Parathyroid adenoma (tissue), 2 donors: ENCODE data around the gene RAB2B.
A peak's percentile ranks its signal among the peaks of the same experiment; 100 is the strongest.

ENCODE experiments used
- H2AFZ ChIP-seq: fragments of 300-600 bp; sonication (generic); one replicate; pipeline ENCODE4 v1.7.0; 2017; ENCODE audit warnings: antibody characterized with exemption, mild to moderate bottlenecking
- H3K27ac ChIP-seq: fragments of 300-600 bp; sonication (generic); one replicate; pipeline ENCODE4 v1.7.0; 2017
- H3K27me3 ChIP-seq: fragments of 300-600 bp; sonication (generic); one replicate; pipeline ENCODE4 v1.7.0; 2017; ENCODE audit warnings: low read length; ENCODE audit not compliant: control insufficient read depth, insufficient read depth
- H3K36me3 ChIP-seq: fragments of 300-600 bp; sonication (generic); one replicate; pipeline ENCODE4 v1.7.0; 2017; ENCODE audit warnings: low read length; ENCODE audit not compliant: control insufficient read depth, insufficient read depth
- H3K4me1 ChIP-seq: fragments of 300-600 bp; sonication (generic); one replicate; pipeline ENCODE4 v1.7.0; 2017; ENCODE audit warnings: control low read depth
- H3K4me2 ChIP-seq: fragments of 300-600 bp; sonication (generic); one replicate; pipeline ENCODE4 v1.7.0; 2017; ENCODE audit warnings: low read length
- H3K4me3 ChIP-seq: fragments of 300-600 bp; sonication (generic); one replicate; pipeline ENCODE4 v1.7.0; 2017; ENCODE audit warnings: low read depth, low read length
- H3K79me2 ChIP-seq: fragments of 300-600 bp; sonication (generic); one replicate; pipeline ENCODE4 v1.7.0; 2017; ENCODE audit warnings: control low read depth
- H3K9ac ChIP-seq: fragments of 300-600 bp; sonication (generic); one replicate; pipeline ENCODE4 v1.7.0; 2017; ENCODE audit warnings: mild to moderate bottlenecking
- H3K9me3 ChIP-seq: fragments of 300-600 bp; sonication (generic); one replicate; pipeline ENCODE4 v1.7.0; 2017; ENCODE audit warnings: low read length; ENCODE audit not compliant: control insufficient read depth
- TF ChIP-seq, protein P1 (sequence below): fragments of 300-600 bp; sonication (generic); IDR thresholded peaks from one replicate; pipeline ENCODE4 v1.7.0; 2017; ENCODE audit warnings: antibody characterized with exemption, mild to moderate bottlenecking
- donor health status: primary hyperparathyroidism.

RAB2B gene

DNA sequence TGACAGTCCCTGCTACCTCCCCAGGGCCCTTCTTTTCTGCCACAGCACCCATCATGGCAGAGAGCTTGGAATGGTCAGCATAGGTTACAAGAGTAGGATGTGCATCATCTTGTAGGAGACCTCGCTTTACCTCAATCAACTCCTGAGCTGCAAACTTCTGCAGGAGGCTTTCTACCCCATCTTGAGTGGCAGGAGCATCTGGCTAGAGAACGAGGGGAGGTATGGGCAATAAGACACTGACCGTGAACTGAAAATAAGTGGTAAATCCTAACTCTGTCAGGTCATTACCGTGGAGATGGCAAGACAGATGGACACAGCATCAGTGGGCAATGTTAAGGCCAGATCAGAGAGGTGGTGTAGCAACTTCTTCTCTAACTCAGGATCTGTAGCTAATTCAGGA lies 26.6 kb upstream of the RAB2B start:
- Histone ChIP-seq H3K79me2 (peaks cover 17% of the 10 kb centered on the region), H2AFZ (no peak overlapping the region), H3K4me1 (no peaks in the 10 kb centered on the region), H3K4me2 (no peak overlapping the region), H3K4me3 (no peak overlapping the region), H3K9ac (no peak overlapping the region), H3K27me3 (no peaks in the 10 kb centered on the region), H3K36me3 (no peaks in the 10 kb centered on the region), H3K27ac (no peak overlapping the region), H3K9me3 (no peaks in the 10 kb centered on the region)
- TF ChIP-seq, protein P1, sequence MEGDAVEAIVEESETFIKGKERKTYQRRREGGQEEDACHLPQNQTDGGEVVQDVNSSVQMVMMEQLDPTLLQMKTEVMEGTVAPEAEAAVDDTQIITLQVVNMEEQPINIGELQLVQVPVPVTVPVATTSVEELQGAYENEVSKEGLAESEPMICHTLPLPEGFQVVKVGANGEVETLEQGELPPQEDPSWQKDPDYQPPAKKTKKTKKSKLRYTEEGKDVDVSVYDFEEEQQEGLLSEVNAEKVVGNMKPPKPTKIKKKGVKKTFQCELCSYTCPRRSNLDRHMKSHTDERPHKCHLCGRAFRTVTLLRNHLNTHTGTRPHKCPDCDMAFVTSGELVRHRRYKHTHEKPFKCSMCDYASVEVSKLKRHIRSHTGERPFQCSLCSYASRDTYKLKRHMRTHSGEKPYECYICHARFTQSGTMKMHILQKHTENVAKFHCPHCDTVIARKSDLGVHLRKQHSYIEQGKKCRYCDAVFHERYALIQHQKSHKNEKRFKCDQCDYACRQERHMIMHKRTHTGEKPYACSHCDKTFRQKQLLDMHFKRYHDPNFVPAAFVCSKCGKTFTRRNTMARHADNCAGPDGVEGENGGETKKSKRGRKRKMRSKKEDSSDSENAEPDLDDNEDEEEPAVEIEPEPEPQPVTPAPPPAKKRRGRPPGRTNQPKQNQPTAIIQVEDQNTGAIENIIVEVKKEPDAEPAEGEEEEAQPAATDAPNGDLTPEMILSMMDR: no peak

GRCh38 chr14:21501568-21501967 lies 24.8 kb upstream of the RAB2B start:
- H3K36me3 ChIP-seq: no peaks in the 10 kb centered on the region
- TF ChIP-seq, protein P1: no peak

GRCh38 chr14:21498540-21499526 lies 22.1 kb upstream of the RAB2B start:
- H3K27me3 ChIP-seq: no peaks in the 10 kb centered on the region
- H3K9ac ChIP-seq: no peak overlapping the region
- no peaks in the 10 kb centered on the region for H3K9me3 ChIP-seq
- no peak overlapping the region for H3K27ac ChIP-seq
- H3K79me2 ChIP-seq: no peaks in the 10 kb centered on the region
- H3K4me1 ChIP-seq: no peaks in the 10 kb centered on the region
- H3K4me2 ChIP-seq: no peak overlapping the region
- H2AFZ ChIP-seq: no peak overlapping the region
- no peaks in the 10 kb centered on the region for H3K36me3 ChIP-seq
- TF ChIP-seq, protein P1: peak; percentile 73
- no peak overlapping the region for H3K4me3 ChIP-seq

More at GRCh38 chr14:21501568-21501967, 24.8 kb upstream of the RAB2B start:
- Histone ChIP-seq H3K4me1 (no peaks in the 10 kb centered on the region), H3K27ac (no peak overlapping the region), H3K9ac (no peak overlapping the region), H2AFZ (no peak overlapping the region), H3K9me3 (no peaks in the 10 kb centered on the region), H3K4me2 (no peak overlapping the region), H3K4me3 (no peak overlapping the region), H3K27me3 (no peaks in the 10 kb centered on the region), H3K79me2 (peaks cover 5% of the 10 kb centered on the region)

DNA sequence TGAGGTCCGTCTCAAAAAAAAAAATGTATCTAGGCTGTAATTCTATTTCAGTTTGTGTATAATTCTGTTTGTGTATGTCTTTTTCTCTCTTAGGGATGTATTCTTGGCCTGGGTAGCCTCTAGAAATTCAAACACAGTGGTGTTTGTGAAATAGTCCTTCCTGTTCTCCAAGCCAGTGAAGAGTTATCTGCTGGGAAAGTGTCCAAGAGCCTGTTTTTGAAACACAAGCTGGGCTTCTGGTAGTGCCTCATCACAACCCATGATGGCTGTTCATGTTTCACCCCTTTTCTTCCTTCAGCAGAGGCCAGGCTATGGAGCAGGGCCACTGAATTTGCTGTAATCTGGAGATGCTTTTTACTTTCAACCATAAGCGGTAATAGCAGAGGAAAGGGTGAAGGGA lies 19.7 kb upstream of the RAB2B start:
- Histone ChIP-seq H3K9ac (no peak overlapping the region), H3K79me2 (no peaks in the 10 kb centered on the region), H2AFZ (no peak overlapping the region), H3K4me3 (no peak overlapping the region), H3K4me1 (no peaks in the 10 kb centered on the region), H3K27me3 (no peaks in the 10 kb centered on the region), H3K4me2 (no peak overlapping the region), H3K36me3 (no peaks in the 10 kb centered on the region), H3K9me3 (no peaks in the 10 kb centered on the region), H3K27ac (no peak overlapping the region)
- TF ChIP-seq, protein P1: no peak
